ENCODE measurements around the gene RNFT2. TPM values are rescaled to one million over a fixed set of nuclear protein-coding genes. Genes with fewer than 3 reads are reported as not detected.

Gene RNFT2
- total RNA-seq, 1 experiment from 2014 or later = 29.5 TPM

DNA sequence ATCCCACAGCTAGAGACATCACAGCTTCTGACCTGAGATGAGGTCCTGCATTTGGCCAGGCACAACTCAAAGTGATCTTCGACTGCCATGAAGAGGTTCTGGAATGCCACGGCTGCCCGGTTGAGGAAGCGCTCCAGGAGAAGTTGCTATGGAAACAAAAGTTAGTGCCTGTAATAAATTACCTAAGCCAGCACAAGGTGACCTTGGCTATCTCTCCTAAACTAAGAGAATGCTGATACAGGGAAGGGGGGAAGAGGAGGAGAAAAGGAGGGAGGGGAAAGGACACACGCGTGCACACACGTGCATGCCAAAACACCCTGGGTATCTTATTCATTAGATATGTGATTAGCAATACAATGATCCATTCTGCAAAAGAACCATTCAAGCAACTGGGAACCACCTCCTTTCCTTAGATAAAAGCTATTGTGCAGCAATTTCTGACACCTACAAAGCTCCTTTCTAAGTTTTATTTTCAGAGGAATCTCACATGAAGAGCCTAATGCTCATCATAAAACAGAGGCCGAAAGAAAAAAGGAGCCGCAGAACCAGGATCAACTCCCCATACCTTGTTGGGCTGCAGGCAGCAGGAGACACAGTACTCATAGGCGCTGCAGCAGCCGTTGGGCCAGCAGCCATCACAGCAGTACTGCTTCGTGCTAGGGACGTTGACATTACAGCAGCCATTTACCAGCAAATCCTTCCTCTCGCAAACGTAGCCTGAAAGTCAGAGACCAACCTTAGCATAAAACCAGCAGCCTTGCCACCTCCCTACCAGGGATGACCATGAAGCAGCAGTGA, 18.2 kb upstream of the RNFT2 start:
- peaks cover 3% of the 10 kb centered on the region; the same call in 1 of the 2 replicates for H3K4me1 ChIP-seq (ENCODE audit: insufficient read depth, low read length)
- no peak overlapping the region for H3K14ac ChIP-seq (ENCODE audit: insufficient read depth, low read length)
- Mint-ChIP-seq H3K27me3 (ENCODE audit: low read depth) (no peaks in the 10 kb centered on the region), H3K4me3 (no peak overlapping the region), H3K4me1 (peaks cover 9 to 20% of the 10 kb centered on the region in 2 experiments; a peak in 3 of 4 replicates), H3K9me3 (no peaks in the 10 kb centered on the region), H3K27ac (peak overlapping the region; percentile 9 to 79 (median 71); a peak in 5 of 7 replicates), H3K36me3 (ENCODE audit: insufficient read depth in 1 of 3, low read depth in 3 of 3) (peaks cover 0 to 35% (median 34%) of the 10 kb centered on the region in 3 experiments; a peak in 5 of 7 replicates)
- no peak overlapping the region for H2BK20ac ChIP-seq (ENCODE audit: low read depth, low read length, poor library complexity, severe bottlenecking)
- no peak overlapping the region for H2BK120ac ChIP-seq (ENCODE audit: low read depth, low read length, poor library complexity, severe bottlenecking)
- H2AK5ac ChIP-seq (ENCODE audit: insufficient read length, low read length) = no peak overlapping the region
- DNase-seq = no peak
- no peak overlapping the region for H3K27ac ChIP-seq (ENCODE audit: insufficient read length, low read depth, low read length)
- no peaks in the 10 kb centered on the region for H3K79me2 ChIP-seq (ENCODE audit: insufficient read depth, low read length)
- H2AFZ ChIP-seq (ENCODE audit: low read length) = no peak overlapping the region
- no peak overlapping the region for H3K9ac ChIP-seq (ENCODE audit: extremely low read depth, insufficient read length, low read length)
- no peaks in the 10 kb centered on the region for H3K79me1 ChIP-seq (ENCODE audit: insufficient read depth, low read depth, low read length, poor library complexity, severe bottlenecking)
- no peak overlapping the region for H3K4me2 ChIP-seq (ENCODE audit: insufficient read depth, insufficient read length, low read length)
- H3K23me2 ChIP-seq (ENCODE audit: insufficient read length, low read depth, low read length, poor library complexity, severe bottlenecking) = no peaks in the 10 kb centered on the region
- H2BK5ac ChIP-seq (ENCODE audit: insufficient read length, low read length) = no peak overlapping the region
- H3T11ph ChIP-seq (ENCODE audit: low read length) = no peak overlapping the region
- WGBS (ENCODE audit: extremely low coverage, insufficient read length, low lambda C conversion rate) = no CpG with 5 or more reads among the region's 15 CpGs
- no peaks in the 10 kb centered on the region for H3K27me3 ChIP-seq (ENCODE audit: insufficient read depth, low read length)
- no peak overlapping the region for H2BK15ac ChIP-seq (ENCODE audit: low read depth, low read length)
- no peak for TF ChIP-seq CTCF (conservative IDR thresholded peaks at IDR 0.05)
- H4K5ac ChIP-seq (ENCODE audit: insufficient read length, low read depth, low read length) = no peak overlapping the region
- H4K8ac ChIP-seq (replicated peaks; ENCODE audit: insufficient read length, low read depth, low read length) = no peak overlapping the region
- no peaks in the 10 kb centered on the region for H3K9me3 ChIP-seq (ENCODE audit: control insufficient read depth, low read depth, low read length)
- no peak overlapping the region for H2BK12ac ChIP-seq (ENCODE audit: insufficient read length, low read depth, low read length)
- H3K4ac ChIP-seq (ENCODE audit: low read depth, low read length) = no peak overlapping the region
- no peak overlapping the region for H3K23ac ChIP-seq (ENCODE audit: insufficient read length, low read depth, low read length)
- no peak overlapping the region for H3K56ac ChIP-seq (ENCODE audit: insufficient read length, low read depth, low read length)
- H3K18ac ChIP-seq (ENCODE audit: insufficient read length, low read depth, low read length) = no peak overlapping the region
- H4K20me1 ChIP-seq (ENCODE audit: control insufficient read depth, insufficient read depth, insufficient read length) = no peaks in the 10 kb centered on the region
- H4K91ac ChIP-seq (ENCODE audit: insufficient read length, low read depth, low read length) = no peak overlapping the region

Data from H9 (cell line).